Fibroblast of pulmonary artery (primary cell): ENCODE measurements around the gene MTUS2.

Experiments
- DNase-seq: peaks from one replicate; pipeline ENCODE4 v3.0.0-alpha.2; 2010; ENCODE audit warnings: low read depth
- H3K4me3 ChIP-seq: replicated peaks from 2 replicates; pipeline ENCODE4 v1.5.1; 2011; ENCODE audit warnings: low read depth, mild to moderate bottlenecking, control low read depth, low read length, moderate library complexity
- TF ChIP-seq, protein P1 (sequence below): IDR thresholded peaks from 2 replicates; pipeline ENCODE4 v1.5.1; 2011; ENCODE audit warnings: mild to moderate bottlenecking, control low read depth, low read length, inconsistent platforms; ENCODE audit errors: missing control alignments

Gene MTUS2

GRCh38 chr13:29081697-29082440 lies 261.7 kb downstream of the MTUS2 start:
- no peak for DNase-seq
- TF ChIP-seq, protein P1, sequence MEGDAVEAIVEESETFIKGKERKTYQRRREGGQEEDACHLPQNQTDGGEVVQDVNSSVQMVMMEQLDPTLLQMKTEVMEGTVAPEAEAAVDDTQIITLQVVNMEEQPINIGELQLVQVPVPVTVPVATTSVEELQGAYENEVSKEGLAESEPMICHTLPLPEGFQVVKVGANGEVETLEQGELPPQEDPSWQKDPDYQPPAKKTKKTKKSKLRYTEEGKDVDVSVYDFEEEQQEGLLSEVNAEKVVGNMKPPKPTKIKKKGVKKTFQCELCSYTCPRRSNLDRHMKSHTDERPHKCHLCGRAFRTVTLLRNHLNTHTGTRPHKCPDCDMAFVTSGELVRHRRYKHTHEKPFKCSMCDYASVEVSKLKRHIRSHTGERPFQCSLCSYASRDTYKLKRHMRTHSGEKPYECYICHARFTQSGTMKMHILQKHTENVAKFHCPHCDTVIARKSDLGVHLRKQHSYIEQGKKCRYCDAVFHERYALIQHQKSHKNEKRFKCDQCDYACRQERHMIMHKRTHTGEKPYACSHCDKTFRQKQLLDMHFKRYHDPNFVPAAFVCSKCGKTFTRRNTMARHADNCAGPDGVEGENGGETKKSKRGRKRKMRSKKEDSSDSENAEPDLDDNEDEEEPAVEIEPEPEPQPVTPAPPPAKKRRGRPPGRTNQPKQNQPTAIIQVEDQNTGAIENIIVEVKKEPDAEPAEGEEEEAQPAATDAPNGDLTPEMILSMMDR = no peak
- H3K4me3 ChIP-seq = no peak overlapping the region

DNA sequence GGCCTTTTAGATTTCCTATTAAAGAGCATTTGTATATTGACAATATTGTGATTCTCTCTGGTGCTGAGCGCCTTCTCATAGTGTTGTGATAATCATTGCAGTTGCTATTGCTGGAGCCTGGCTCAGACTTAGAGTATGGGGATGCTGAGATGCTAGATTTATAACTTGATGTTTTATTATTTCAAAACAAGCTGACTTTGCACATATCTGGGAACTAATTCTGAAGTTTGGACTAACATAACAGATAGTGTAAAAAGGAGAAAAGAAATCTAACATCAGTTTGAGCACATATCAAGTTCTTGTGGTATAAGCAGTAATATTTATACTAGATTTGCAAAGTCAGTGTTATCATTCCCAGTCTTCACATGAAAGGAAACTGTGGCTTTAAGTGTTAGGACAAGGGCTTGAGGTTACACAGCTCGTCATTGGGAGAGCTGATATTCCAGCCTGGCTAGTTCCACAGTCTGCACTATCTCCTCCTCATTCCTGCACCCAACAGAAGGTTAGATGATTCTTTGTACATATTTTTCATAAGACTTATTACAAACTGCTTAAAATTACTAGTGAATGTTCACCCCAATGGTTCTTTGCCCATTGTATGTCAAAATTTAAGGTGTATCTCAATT lies 279.8 kb downstream of the MTUS2 start:
- no peak for DNase-seq
- TF ChIP-seq, protein P1 = no peak

DNA sequence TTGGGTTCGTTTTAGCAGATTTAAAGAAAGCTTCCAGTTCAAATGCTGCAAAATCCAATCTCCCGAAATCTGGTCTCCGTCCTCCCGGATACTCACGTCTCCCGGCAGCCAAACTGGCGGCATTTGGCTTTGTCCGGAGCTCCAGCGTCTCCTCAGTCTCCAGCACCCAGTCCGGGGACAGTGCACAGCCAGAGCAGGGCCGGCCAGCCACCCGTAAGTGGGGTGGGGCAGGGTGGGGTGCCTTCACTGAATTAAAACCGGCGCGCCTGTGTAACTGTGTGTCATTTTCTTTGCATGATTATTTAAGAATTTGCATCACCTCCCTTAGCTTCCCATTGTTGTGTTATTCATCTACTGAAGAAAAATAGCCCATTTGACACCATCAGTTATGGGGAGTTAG lies 280.6 kb downstream of the MTUS2 start:
- no peak for DNase-seq
- TF ChIP-seq, protein P1 = no peak
- H3K4me3 ChIP-seq = no peak overlapping the region

More for the DNA sequence above, 279.8 kb downstream of the MTUS2 start:
- H3K4me3 ChIP-seq = no peak overlapping the region

DNA sequence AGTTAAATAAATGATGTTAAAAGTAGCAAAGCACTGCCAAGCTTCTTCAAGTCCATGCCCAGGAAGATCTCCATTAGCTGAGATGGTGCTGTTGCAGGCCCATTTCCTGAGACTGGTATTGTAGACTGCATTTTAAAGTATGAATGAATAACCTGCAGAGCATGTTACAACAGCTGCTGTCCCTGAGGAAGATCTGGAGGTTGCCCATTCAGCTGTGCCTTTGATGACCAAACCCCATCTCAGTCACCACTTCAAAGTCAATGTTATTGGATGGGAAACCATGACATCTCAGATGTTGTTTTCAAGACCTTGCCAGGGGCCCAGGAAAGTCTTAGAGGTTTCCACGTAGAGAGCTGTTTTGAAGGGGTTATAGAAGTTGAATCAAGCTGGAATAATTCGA lies 281.3 kb downstream of the MTUS2 start:
- TF ChIP-seq, protein P1 = no peak
- H3K4me3 ChIP-seq = no peak overlapping the region
- DNase-seq = no peak

DNA sequence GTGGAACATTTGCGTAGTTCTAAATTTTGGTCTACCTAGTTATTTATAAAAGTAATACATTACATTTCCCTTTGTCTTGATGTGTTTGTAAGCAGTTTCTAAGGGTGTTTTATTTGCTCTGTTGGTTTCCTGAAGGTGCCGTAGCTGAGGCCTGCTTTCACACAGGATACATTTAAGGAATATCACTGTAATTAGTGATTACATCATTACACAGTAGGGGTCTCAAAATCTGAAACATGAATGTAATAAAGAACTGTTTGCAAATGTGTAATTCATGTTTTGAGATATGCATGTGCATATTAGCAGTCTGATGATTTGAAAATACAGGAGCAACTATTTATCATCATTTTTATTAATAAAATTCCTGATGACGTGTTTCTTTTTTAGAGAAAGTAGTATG lies 281.8 kb downstream of the MTUS2 start:
- H3K4me3 ChIP-seq = no peak overlapping the region
- no peak for DNase-seq
- TF ChIP-seq, protein P1 = no peak

- no peak overlapping the region for H3K4me3 ChIP-seq
- TF ChIP-seq, protein P1 = no peak
- no peak for DNase-seq
Observed at GRCh38 chr13:29103065-29103800, 283.1 kb downstream of the MTUS2 start.
